Measurements from ENCODE around the gene CHRNB4. TPM values are rescaled to one million over a fixed set of nuclear protein-coding genes. Genes with fewer than 3 reads are reported as not detected.

Gene CHRNB4
- total and polyA plus RNA-seq, 4 donors = not detected

DNA sequence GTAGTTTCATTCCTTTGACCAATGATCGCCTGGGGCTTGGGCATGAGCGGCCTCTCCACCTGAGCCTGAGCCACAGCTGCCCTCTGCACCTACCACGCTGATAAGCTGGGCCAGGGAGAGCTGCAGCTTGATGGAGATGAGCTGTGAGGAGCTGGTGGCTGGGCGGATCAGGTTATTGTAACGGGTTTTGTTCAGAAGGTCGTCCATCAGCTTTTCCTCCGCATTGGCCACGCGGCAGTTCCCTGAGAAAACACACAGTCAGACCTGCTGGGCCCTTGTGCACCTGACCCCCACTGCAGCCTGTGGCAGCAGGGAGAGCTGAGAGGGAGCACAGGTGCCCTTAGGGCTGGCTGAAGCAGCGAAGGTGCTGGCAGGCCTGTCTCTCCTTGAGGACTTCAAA lies 5.7 kb downstream of the CHRNB4 start:
- no peaks in the 10 kb centered on the region for H3K36me3 ChIP-seq (ENCODE audit: control insufficient read depth in 4 of 4, insufficient read depth in 3 of 4, low read depth in 1 of 4, low read length in 3 of 4)
- 90% methylated on average over 10 of the region's 10 CpGs for WGBS
- H3K4me1 ChIP-seq (ENCODE audit: control insufficient read depth in 4 of 4, insufficient read depth in 4 of 4, low read length in 3 of 4) = no peaks in the 10 kb centered on the region
- TF ChIP-seq, protein P1, sequence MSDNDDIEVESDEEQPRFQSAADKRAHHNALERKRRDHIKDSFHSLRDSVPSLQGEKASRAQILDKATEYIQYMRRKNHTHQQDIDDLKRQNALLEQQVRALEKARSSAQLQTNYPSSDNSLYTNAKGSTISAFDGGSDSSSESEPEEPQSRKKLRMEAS (IDR thresholded peaks at IDR 0.05) = no peak
- no peak for TF ChIP-seq HNF4G (IDR thresholded peaks at IDR 0.05)
- no peak for TF ChIP-seq EGR1 (IDR thresholded peaks at IDR 0.05; ENCODE audit: low read depth in 2 of 2)
- TF ChIP-seq, protein P2, sequence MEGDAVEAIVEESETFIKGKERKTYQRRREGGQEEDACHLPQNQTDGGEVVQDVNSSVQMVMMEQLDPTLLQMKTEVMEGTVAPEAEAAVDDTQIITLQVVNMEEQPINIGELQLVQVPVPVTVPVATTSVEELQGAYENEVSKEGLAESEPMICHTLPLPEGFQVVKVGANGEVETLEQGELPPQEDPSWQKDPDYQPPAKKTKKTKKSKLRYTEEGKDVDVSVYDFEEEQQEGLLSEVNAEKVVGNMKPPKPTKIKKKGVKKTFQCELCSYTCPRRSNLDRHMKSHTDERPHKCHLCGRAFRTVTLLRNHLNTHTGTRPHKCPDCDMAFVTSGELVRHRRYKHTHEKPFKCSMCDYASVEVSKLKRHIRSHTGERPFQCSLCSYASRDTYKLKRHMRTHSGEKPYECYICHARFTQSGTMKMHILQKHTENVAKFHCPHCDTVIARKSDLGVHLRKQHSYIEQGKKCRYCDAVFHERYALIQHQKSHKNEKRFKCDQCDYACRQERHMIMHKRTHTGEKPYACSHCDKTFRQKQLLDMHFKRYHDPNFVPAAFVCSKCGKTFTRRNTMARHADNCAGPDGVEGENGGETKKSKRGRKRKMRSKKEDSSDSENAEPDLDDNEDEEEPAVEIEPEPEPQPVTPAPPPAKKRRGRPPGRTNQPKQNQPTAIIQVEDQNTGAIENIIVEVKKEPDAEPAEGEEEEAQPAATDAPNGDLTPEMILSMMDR (IDR thresholded peaks at IDR 0.05; ENCODE audit: low read depth, low read length, missing input control) = no peak
- no peak for TF ChIP-seq FOXA2 (IDR thresholded peaks at IDR 0.05)
- no peak for TF ChIP-seq RXRA (IDR thresholded peaks at IDR 0.05)
- no peak for TF ChIP-seq GABPA (IDR thresholded peaks at IDR 0.05 in 1 of 2, conservative IDR thresholded peaks at IDR 0.05 in 1 of 2)
- TF ChIP-seq TAF1 (conservative IDR thresholded peaks at IDR 0.05) = no peak
- TF ChIP-seq, protein P3, sequence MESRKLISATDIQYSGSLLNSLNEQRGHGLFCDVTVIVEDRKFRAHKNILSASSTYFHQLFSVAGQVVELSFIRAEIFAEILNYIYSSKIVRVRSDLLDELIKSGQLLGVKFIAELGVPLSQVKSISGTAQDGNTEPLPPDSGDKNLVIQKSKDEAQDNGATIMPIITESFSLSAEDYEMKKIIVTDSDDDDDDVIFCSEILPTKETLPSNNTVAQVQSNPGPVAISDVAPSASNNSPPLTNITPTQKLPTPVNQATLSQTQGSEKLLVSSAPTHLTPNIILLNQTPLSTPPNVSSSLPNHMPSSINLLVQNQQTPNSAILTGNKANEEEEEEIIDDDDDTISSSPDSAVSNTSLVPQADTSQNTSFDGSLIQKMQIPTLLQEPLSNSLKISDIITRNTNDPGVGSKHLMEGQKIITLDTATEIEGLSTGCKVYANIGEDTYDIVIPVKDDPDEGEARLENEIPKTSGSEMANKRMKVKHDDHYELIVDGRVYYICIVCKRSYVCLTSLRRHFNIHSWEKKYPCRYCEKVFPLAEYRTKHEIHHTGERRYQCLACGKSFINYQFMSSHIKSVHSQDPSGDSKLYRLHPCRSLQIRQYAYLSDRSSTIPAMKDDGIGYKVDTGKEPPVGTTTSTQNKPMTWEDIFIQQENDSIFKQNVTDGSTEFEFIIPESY (IDR thresholded peaks at IDR 0.05) = no peak
- no peak for DNase-seq (ENCODE audit: low spot score)
- peaks cover 0 to 5% (median 2%) of the 10 kb centered on the region in 4 donors for H3K9me3 ChIP-seq (ENCODE audit: control insufficient read depth in 4 of 4, low read length in 3 of 4)
- no peak overlapping the region for H3K27ac ChIP-seq (ENCODE audit: low read depth in 1 of 2, low read length in 2 of 2)
- no peaks in the 10 kb centered on the region for H3K27me3 ChIP-seq (ENCODE audit: control insufficient read depth in 4 of 4, insufficient read depth in 4 of 4, low read length in 3 of 4)
- H3K9ac ChIP-seq (ENCODE audit: low read depth in 1 of 2, low read length in 2 of 2) = no peak overlapping the region
- H3K4me3 ChIP-seq (ENCODE audit: low read depth in 1 of 3, low read length in 3 of 3) = no peak overlapping the region

DNA sequence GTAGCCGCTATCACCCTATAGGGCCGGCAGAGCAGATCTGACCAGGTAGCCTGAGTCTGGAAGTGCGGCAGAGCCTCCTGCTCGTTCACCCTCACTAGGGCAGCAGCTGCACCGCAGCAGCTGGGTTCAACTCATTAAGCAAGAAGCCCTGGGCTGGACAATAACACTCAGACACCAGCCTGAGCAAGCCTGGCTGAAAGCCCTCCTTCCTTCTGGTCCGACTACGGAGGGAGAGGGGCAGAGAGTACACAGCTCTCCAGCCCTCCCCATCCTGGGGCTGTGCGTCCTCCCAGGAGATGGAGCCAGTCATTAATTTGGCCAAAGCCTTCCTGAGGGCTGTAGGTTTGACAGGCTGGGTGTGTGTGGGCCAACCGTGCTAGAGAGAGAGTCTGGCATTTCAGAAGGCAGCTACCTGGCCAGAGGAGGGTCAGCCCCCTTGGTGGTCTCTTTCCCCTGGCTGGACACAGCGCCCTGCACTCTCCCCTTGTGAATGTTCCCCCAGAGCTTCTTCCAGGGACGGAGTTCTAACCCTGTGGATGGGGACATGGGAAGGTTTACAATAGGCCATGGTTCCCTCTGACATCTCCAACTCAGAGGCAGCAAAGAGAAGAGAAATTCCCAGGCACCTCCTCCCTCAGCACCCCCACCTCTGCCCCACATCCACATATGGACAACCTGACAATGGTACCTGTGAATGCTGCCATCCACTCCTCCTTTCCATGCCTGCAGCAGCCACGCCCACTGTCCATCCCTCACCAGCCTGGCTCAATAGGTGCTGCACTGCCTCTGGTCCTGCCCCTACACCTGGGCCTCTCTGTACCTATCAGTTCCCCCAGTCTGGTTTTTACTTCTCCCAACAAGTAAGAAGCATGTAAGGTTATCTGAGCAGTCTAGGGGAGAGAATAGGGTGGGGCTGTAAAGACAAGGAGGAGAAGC lies 6.5 kb downstream of the CHRNB4 start:
- Histone ChIP-seq H3K9ac (ENCODE audit: low read depth in 1 of 2, low read length in 2 of 2) (no peak overlapping the region), H3K4me1 (ENCODE audit: control insufficient read depth in 4 of 4, insufficient read depth in 4 of 4, low read length in 3 of 4) (no peaks in the 10 kb centered on the region), H3K27ac (ENCODE audit: low read depth in 1 of 2, low read length in 2 of 2) (no peak overlapping the region), H3K9me3 (ENCODE audit: control insufficient read depth in 4 of 4, low read length in 3 of 4) (peaks cover 0 to 5% (median 2%) of the 10 kb centered on the region in 4 donors), H3K4me3 (ENCODE audit: low read depth in 1 of 3, low read length in 3 of 3) (no peak overlapping the region), H3K36me3 (ENCODE audit: control insufficient read depth in 4 of 4, insufficient read depth in 3 of 4, low read depth in 1 of 4, low read length in 3 of 4) (no peaks in the 10 kb centered on the region), H3K27me3 (ENCODE audit: control insufficient read depth in 4 of 4, insufficient read depth in 4 of 4, low read length in 3 of 4) (no peaks in the 10 kb centered on the region)
- DNase-seq (ENCODE audit: low spot score) = no peak
- WGBS = 90% methylated on average over 12 of the region's 12 CpGs
- TF ChIP-seq, protein P3 (IDR thresholded peaks at IDR 0.05) = no peak
- TF ChIP-seq RAD21 (IDR thresholded peaks at IDR 0.05) = no peak
- TF ChIP-seq, protein P2 (IDR thresholded peaks at IDR 0.05; ENCODE audit: low read depth, low read length, missing input control) = no peak
- TF ChIP-seq, protein P4, sequence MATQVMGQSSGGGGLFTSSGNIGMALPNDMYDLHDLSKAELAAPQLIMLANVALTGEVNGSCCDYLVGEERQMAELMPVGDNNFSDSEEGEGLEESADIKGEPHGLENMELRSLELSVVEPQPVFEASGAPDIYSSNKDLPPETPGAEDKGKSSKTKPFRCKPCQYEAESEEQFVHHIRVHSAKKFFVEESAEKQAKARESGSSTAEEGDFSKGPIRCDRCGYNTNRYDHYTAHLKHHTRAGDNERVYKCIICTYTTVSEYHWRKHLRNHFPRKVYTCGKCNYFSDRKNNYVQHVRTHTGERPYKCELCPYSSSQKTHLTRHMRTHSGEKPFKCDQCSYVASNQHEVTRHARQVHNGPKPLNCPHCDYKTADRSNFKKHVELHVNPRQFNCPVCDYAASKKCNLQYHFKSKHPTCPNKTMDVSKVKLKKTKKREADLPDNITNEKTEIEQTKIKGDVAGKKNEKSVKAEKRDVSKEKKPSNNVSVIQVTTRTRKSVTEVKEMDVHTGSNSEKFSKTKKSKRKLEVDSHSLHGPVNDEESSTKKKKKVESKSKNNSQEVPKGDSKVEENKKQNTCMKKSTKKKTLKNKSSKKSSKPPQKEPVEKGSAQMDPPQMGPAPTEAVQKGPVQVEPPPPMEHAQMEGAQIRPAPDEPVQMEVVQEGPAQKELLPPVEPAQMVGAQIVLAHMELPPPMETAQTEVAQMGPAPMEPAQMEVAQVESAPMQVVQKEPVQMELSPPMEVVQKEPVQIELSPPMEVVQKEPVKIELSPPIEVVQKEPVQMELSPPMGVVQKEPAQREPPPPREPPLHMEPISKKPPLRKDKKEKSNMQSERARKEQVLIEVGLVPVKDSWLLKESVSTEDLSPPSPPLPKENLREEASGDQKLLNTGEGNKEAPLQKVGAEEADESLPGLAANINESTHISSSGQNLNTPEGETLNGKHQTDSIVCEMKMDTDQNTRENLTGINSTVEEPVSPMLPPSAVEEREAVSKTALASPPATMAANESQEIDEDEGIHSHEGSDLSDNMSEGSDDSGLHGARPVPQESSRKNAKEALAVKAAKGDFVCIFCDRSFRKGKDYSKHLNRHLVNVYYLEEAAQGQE (IDR thresholded peaks at IDR 0.05) = no peak
- no peak for TF ChIP-seq YY1 (IDR thresholded peaks at IDR 0.05)
- no peak for TF ChIP-seq TAF1 (conservative IDR thresholded peaks at IDR 0.05)
- TF ChIP-seq FOXA2 (IDR thresholded peaks at IDR 0.05) = no peak
- TF ChIP-seq RXRA (IDR thresholded peaks at IDR 0.05) = no peak
- TF ChIP-seq GABPA (IDR thresholded peaks at IDR 0.05 in 1 of 2, conservative IDR thresholded peaks at IDR 0.05 in 1 of 2) = no peak
- TF ChIP-seq JUND (IDR thresholded peaks at IDR 0.05) = no peak
- TF ChIP-seq HNF4G (IDR thresholded peaks at IDR 0.05) = no peak
- TF ChIP-seq, protein P1 (IDR thresholded peaks at IDR 0.05) = no peak
- TF ChIP-seq, protein P5, sequence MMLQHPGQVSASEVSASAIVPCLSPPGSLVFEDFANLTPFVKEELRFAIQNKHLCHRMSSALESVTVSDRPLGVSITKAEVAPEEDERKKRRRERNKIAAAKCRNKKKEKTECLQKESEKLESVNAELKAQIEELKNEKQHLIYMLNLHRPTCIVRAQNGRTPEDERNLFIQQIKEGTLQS (IDR thresholded peaks at IDR 0.05) = no peak
- TF ChIP-seq FOXA1 (IDR thresholded peaks at IDR 0.05) = no peak
- no peak for TF ChIP-seq HNF4A (conservative IDR thresholded peaks at IDR 0.05)
- no peak for TF ChIP-seq EGR1 (IDR thresholded peaks at IDR 0.05; ENCODE audit: low read depth in 2 of 2)
